HEK293 (cell line): ENCODE data around the gene KTN1.
A peak's percentile ranks its signal among the peaks of the same experiment; 100 is the strongest.

Experiments used
- GFI1B ChIP-seq: fragments of 450-650 bp; formaldehyde crosslinking; IDR thresholded peaks from 2 replicates; pipeline ENCODE4 v1.5.1; 2016; ENCODE audit warnings: missing biosample characterization, missing genetic modification characterization
- MEIS1 ChIP-seq: sonication (generic); formaldehyde crosslinking; IDR thresholded peaks from 2 replicates; pipeline ENCODE4 v1.8.1; 2022; ENCODE audit warnings: missing genetic modification reagents, mild to moderate bottlenecking, borderline replicate concordance
- PBX3 ChIP-seq: sonication (generic); formaldehyde crosslinking; IDR thresholded peaks from 2 replicates; pipeline ENCODE4 v1.8.1; 2022; ENCODE audit warnings: mild to moderate bottlenecking, moderate library complexity, missing genetic modification reagents
- SALL2 ChIP-seq: fragments of 450-650 bp; formaldehyde crosslinking; IDR thresholded peaks from 2 replicates; pipeline ENCODE4 v1.5.0; 2017; ENCODE audit warnings: missing biosample characterization, mild to moderate bottlenecking, missing genetic modification characterization, borderline replicate concordance
- TRIM28 ChIP-seq: IDR thresholded peaks from 2 replicates; pipeline ENCODE4 v1.6.1; 2011; ENCODE audit warnings: low read length, control low read depth, borderline replicate concordance
- ZBTB48 ChIP-seq: fragments of 450-650 bp; formaldehyde crosslinking; IDR thresholded peaks from 2 replicates; pipeline ENCODE4 v1.5.1; 2016; ENCODE audit warnings: missing biosample characterization, missing genetic modification characterization
- ZEB2 ChIP-seq: fragments of 450-650 bp; formaldehyde crosslinking; IDR thresholded peaks from 2 replicates; pipeline ENCODE4 v1.5.1; 2016; ENCODE audit warnings: missing biosample characterization, missing genetic modification characterization
- ZNF112 ChIP-seq: fragments of 450-650 bp; formaldehyde crosslinking; IDR thresholded peaks from 2 replicates; pipeline ENCODE4 v1.5.0; 2017; ENCODE audit warnings: missing biosample characterization, missing genetic modification characterization
- ZNF114 ChIP-seq: fragments of 450-650 bp; formaldehyde crosslinking; IDR thresholded peaks from 2 replicates; pipeline ENCODE4 v1.5.0; 2017; ENCODE audit warnings: missing biosample characterization, missing genetic modification characterization
- ZNF138 ChIP-seq: fragments of 450-650 bp; formaldehyde crosslinking; IDR thresholded peaks from 2 replicates; pipeline ENCODE4 v1.5.1; 2016; ENCODE audit warnings: missing biosample characterization, missing genetic modification characterization, borderline replicate concordance
- ZNF155 ChIP-seq: fragments of 450-650 bp; formaldehyde crosslinking; IDR thresholded peaks from 2 replicates; pipeline ENCODE4 v1.5.1; 2016; ENCODE audit warnings: missing biosample characterization, missing genetic modification characterization
- ZNF23 ChIP-seq: fragments of 450-650 bp; formaldehyde crosslinking; IDR thresholded peaks from 2 replicates; pipeline ENCODE4 v1.5.1; 2016; ENCODE audit warnings: missing biosample characterization, missing genetic modification characterization, borderline replicate concordance
- ZNF274 ChIP-seq, 2 experiments: fragments of 200-500 bp in 1 of 2; fragments of 450-650 bp in 1 of 2; sonication (Bioruptor generic) in 1 of 2; formaldehyde crosslinking in 1 of 2; IDR thresholded peaks; 2 replicates each; pipeline versions ENCODE4 v1.5.1 to v1.6.1; 2014 to 2016; ENCODE audit warnings: borderline replicate concordance in 1 of 2, inconsistent platforms in 1 of 2, low read length in 1 of 2, missing biosample characterization in 1 of 2, missing genetic modification characterization in 1 of 2
- ZNF280D ChIP-seq: fragments of 450-650 bp; formaldehyde crosslinking; IDR thresholded peaks from 2 replicates; pipeline ENCODE4 v1.5.1; 2016; ENCODE audit warnings: missing biosample characterization, missing genetic modification characterization
- ZNF416 ChIP-seq: fragments of 450-650 bp; formaldehyde crosslinking; IDR thresholded peaks from 2 replicates; pipeline ENCODE4 v1.5.1; 2016; ENCODE audit warnings: missing biosample characterization, missing genetic modification characterization
- ZNF423 ChIP-seq: fragments of 450-650 bp; formaldehyde crosslinking; IDR thresholded peaks from 2 replicates; pipeline ENCODE4 v1.5.1; 2016; ENCODE audit warnings: missing biosample characterization, missing genetic modification characterization
- ZNF510 ChIP-seq: fragments of 450-650 bp; formaldehyde crosslinking; IDR thresholded peaks from 2 replicates; pipeline ENCODE4 v1.5.1; 2018; ENCODE audit warnings: mild to moderate bottlenecking, missing genetic modification characterization, missing biosample characterization; ENCODE audit not compliant: insufficient replicate concordance
- ZNF677 ChIP-seq: fragments of 450-650 bp; IDR thresholded peaks from 2 replicates; pipeline ENCODE4 v1.5.0; 2018; ENCODE audit warnings: missing biosample characterization, mild to moderate bottlenecking, missing genetic modification characterization, moderate library complexity
- ZNF701 ChIP-seq: fragments of 450-650 bp; formaldehyde crosslinking; IDR thresholded peaks from 2 replicates; pipeline ENCODE4 v1.5.1; 2016; ENCODE audit warnings: missing biosample characterization, missing genetic modification characterization
- ZNF776 ChIP-seq: fragments of 450-650 bp; formaldehyde crosslinking; IDR thresholded peaks from 2 replicates; pipeline ENCODE4 v1.5.0; 2017; ENCODE audit warnings: missing biosample characterization, missing genetic modification characterization, borderline replicate concordance
- ZSCAN16 ChIP-seq: fragments of 450-650 bp; formaldehyde crosslinking; IDR thresholded peaks from 2 replicates; pipeline ENCODE4 v1.5.1; 2016; ENCODE audit warnings: missing biosample characterization, missing genetic modification characterization
- TF ChIP-seq, protein P1 (sequence below): fragments of 450-650 bp; formaldehyde crosslinking; conservative IDR thresholded peaks from 2 replicates; pipeline ENCODE4 v1.5.1; 2016; ENCODE audit warnings: low read depth, missing biosample characterization, missing genetic modification characterization
- TF ChIP-seq, protein P2 (sequence below): fragments of 450-650 bp; formaldehyde crosslinking; IDR thresholded peaks from 2 replicates; pipeline ENCODE4 v1.5.1; 2016; ENCODE audit warnings: missing biosample characterization, missing genetic modification characterization
- TF ChIP-seq, protein P3 (sequence below): fragments of 450-650 bp; formaldehyde crosslinking; IDR thresholded peaks from 2 replicates; pipeline ENCODE4 v1.5.1; 2017; ENCODE audit warnings: missing biosample characterization, missing genetic modification characterization
- TF ChIP-seq, protein P4 (sequence below): fragments of 450-650 bp; formaldehyde crosslinking; IDR thresholded peaks from 2 replicates; pipeline ENCODE4 v1.5.1; 2016; ENCODE audit warnings: missing biosample characterization, missing genetic modification characterization

KTN1 gene

GRCh38 chr14:55599250-55599879, 19.4 kb downstream of the KTN1 start (continued):
- TF ChIP-seq PBX3 (CRISPR knock-in tag) (no peak), ZNF114 (tag by site-specific recombination) (no peak), GFI1B (tag by site-specific recombination) (peak; percentile 93), ZNF677 (no peak), ZBTB48 (peak; percentile 66; the same call in 1 of the 2 replicates), ZEB2 (tag by site-specific recombination) (peak; percentile 64), ZNF155 (no peak), ZNF138 (tag by site-specific recombination) (no peak), ZNF280D (peak; percentile 36; the same call in 1 of the 2 replicates), ZNF776 (no peak; the same call in 1 of the 2 replicates), TRIM28 (peak; percentile 67; the same call in 1 of the 2 replicates), ZNF423 (no peak), ZNF701 (tag by site-specific recombination) (no peak), ZNF23 (tag by site-specific recombination) (no peak), MEIS1 (CRISPR knock-in tag) (no peak), ZSCAN16 (tag by site-specific recombination) (no peak), ZNF112 (tag by site-specific recombination) (peak; percentile 63; the same call in 1 of the 2 replicates), ZNF416 (tag by site-specific recombination) (no peak), ZNF510 (no peak), SALL2 (tag by site-specific recombination) (no peak), ZNF274 (IDR thresholded peaks at IDR 0.05; ENCODE audit: low read length) (no peak), ZNF274 (tag by site-specific recombination; IDR thresholded peaks at IDR 0.05; ENCODE audit: borderline replicate concordance) (no peak)
- TF ChIP-seq, protein P1, sequence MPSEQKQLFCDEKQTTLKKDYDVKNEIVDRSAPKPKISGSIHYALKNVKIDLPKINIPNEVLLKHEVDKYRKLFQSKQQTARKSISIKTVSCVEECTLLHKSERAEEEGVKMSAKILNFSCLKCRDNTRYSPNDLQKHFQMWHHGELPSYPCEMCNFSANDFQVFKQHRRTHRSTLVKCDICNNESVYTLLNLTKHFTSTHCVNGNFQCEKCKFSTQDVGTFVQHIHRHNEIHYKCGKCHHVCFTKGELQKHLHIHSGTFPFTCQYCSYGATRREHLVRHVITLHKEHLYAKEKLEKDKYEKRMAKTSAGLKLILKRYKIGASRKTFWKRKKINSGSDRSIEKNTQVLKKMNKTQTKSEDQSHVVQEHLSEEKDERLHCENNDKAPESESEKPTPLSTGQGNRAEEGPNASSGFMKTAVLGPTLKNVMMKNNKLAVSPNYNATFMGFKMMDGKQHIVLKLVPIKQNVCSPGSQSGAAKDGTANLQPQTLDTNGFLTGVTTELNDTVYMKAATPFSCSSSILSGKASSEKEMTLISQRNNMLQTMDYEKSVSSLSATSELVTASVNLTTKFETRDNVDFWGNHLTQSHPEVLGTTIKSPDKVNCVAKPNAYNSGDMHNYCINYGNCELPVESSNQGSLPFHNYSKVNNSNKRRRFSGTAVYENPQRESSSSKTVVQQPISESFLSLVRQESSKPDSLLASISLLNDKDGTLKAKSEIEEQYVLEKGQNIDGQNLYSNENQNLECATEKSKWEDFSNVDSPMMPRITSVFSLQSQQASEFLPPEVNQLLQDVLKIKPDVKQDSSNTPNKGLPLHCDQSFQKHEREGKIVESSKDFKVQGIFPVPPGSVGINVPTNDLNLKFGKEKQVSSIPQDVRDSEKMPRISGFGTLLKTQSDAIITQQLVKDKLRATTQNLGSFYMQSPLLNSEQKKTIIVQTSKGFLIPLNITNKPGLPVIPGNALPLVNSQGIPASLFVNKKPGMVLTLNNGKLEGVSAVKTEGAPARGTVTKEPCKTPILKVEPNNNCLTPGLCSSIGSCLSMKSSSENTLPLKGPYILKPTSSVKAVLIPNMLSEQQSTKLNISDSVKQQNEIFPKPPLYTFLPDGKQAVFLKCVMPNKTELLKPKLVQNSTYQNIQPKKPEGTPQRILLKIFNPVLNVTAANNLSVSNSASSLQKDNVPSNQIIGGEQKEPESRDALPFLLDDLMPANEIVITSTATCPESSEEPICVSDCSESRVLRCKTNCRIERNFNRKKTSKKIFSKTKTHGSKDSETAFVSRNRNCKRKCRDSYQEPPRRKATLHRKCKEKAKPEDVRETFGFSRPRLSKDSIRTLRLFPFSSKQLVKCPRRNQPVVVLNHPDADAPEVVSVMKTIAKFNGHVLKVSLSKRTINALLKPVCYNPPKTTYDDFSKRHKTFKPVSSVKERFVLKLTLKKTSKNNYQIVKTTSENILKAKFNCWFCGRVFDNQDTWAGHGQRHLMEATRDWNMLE (tag by site-specific recombination) = no peak
- TF ChIP-seq, protein P2, sequence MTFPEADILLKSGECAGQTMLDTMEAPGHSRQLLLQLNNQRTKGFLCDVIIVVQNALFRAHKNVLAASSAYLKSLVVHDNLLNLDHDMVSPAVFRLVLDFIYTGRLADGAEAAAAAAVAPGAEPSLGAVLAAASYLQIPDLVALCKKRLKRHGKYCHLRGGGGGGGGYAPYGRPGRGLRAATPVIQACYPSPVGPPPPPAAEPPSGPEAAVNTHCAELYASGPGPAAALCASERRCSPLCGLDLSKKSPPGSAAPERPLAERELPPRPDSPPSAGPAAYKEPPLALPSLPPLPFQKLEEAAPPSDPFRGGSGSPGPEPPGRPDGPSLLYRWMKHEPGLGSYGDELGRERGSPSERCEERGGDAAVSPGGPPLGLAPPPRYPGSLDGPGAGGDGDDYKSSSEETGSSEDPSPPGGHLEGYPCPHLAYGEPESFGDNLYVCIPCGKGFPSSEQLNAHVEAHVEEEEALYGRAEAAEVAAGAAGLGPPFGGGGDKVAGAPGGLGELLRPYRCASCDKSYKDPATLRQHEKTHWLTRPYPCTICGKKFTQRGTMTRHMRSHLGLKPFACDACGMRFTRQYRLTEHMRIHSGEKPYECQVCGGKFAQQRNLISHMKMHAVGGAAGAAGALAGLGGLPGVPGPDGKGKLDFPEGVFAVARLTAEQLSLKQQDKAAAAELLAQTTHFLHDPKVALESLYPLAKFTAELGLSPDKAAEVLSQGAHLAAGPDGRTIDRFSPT (tag by site-specific recombination) = peak; percentile 72
- TF ChIP-seq, protein P3, sequence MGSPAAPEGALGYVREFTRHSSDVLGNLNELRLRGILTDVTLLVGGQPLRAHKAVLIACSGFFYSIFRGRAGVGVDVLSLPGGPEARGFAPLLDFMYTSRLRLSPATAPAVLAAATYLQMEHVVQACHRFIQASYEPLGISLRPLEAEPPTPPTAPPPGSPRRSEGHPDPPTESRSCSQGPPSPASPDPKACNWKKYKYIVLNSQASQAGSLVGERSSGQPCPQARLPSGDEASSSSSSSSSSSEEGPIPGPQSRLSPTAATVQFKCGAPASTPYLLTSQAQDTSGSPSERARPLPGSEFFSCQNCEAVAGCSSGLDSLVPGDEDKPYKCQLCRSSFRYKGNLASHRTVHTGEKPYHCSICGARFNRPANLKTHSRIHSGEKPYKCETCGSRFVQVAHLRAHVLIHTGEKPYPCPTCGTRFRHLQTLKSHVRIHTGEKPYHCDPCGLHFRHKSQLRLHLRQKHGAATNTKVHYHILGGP = no peak; the same call in 1 of the 2 replicates
- TF ChIP-seq, protein P4, sequence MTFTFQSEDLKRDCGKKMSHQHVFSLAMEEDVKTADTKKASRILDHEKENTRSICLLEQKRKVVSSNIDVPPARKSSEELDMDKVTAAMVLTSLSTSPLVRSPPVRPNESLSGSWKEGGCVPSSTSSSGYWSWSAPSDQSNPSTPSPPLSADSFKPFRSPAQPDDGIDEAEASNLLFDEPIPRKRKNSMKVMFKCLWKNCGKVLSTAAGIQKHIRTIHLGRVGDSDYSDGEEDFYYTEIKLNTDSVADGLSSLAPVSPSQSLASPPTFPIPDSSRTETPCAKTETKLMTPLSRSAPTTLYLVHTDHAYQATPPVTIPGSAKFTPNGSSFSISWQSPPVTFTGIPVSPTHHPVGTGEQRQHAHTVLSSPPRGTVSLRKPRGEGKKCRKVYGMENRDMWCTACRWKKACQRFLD (tag by site-specific recombination) = no peak
